ENCODE results near the gene CDHR5. TPM values are rescaled to one million over a fixed set of nuclear protein-coding genes. Genes with fewer than 3 reads are reported as not detected.
"Not testable (repeated sequence)": the region's sequence is repeated elsewhere in the genome, so short reads cannot be mapped to it uniquely, and the experiment has no call there.

The CDHR5 gene
- total RNA-seq, 1 donor from 2014 or later, result not detected

- no peaks in the 10 kb centered on the region for H3K9me3 ChIP-seq
- H3K36me3 ChIP-seq, result peaks cover 0 to 4% of the 10 kb centered on the region in 2 donors
- intact Hi-C loops (cut with DNase I), result loop anchor here (5.0 kb wide), 1 partner anchor 68 kb away; no protein-coding TSS in a partner anchor
Measured at GRCh38 chr11:659532-660085, 34.9 kb upstream of the CDHR5 start.

GRCh38 chr11:657691-658126 lies 33.0 kb upstream of the CDHR5 start:
- H3K4me1 ChIP-seq, result peaks cover 4% of the 10 kb centered on the region
- intact Hi-C loops (cut with DNase I), result no loop called here
- H3K9me3 ChIP-seq, result no peaks in the 10 kb centered on the region
- no peak for TF ChIP-seq CTCF (IDR thresholded peaks at IDR 0.05)
- no peak for TF ChIP-seq POLR2A (IDR thresholded peaks at IDR 0.05)
- no peak for TF ChIP-seq POLR2AphosphoS5 (IDR thresholded peaks at IDR 0.05; ENCODE audit: insufficient read depth in 1 of 2, low read depth in 1 of 2)
- H3K36me3 ChIP-seq, result peaks cover 0 to 4% of the 10 kb centered on the region in 2 donors
- no peaks in the 10 kb centered on the region for H3K27me3 ChIP-seq
- H3K4me3 ChIP-seq, result no peak overlapping the region
- DNase-seq (ENCODE audit: extremely low spot score in 2 of 2), result no peak
- H3K27ac ChIP-seq, result no peak overlapping the region

More at GRCh38 chr11:659532-660085, 34.9 kb upstream of the CDHR5 start:
- no peak for DNase-seq (ENCODE audit: extremely low spot score in 2 of 2)
- peaks cover 4% of the 10 kb centered on the region for H3K4me1 ChIP-seq
- H3K27me3 ChIP-seq, result no peaks in the 10 kb centered on the region
- H3K27ac ChIP-seq, result no peak overlapping the region
- no peak overlapping the region for H3K4me3 ChIP-seq
- TF ChIP-seq POLR2AphosphoS5 (IDR thresholded peaks at IDR 0.05; ENCODE audit: insufficient read depth in 1 of 2, low read depth in 1 of 2), result no peak
- no peak for TF ChIP-seq POLR2A (IDR thresholded peaks at IDR 0.05)
- TF ChIP-seq CTCF (IDR thresholded peaks at IDR 0.05), result no peak

- intact Hi-C loops (cut with DNase I), result no loop called here
- Histone ChIP-seq H3K27me3 (no peaks in the 10 kb centered on the region), H3K9me3 (no peaks in the 10 kb centered on the region), H3K36me3 (peaks cover 0 to 4% of the 10 kb centered on the region in 2 donors), H3K4me3 (no peak overlapping the region), H3K4me1 (peaks cover 4% of the 10 kb centered on the region), H3K27ac (no peak overlapping the region)
- no peak for DNase-seq (ENCODE audit: extremely low spot score in 2 of 2)
- TF ChIP-seq CTCF (IDR thresholded peaks at IDR 0.05), result no peak
- no peak for TF ChIP-seq POLR2AphosphoS5 (IDR thresholded peaks at IDR 0.05; ENCODE audit: insufficient read depth in 1 of 2, low read depth in 1 of 2)
- no peak for TF ChIP-seq POLR2A (IDR thresholded peaks at IDR 0.05)
Measured at GRCh38 chr11:656866-657265, 32.1 kb upstream of the CDHR5 start.

GRCh38 chr11:656426-656825 lies 31.7 kb upstream of the CDHR5 start:
- intact Hi-C loops (cut with DNase I), result no loop called here
- DNase-seq (ENCODE audit: extremely low spot score in 2 of 2), result no peak
- no peak overlapping the region for H3K4me3 ChIP-seq
- no peak for TF ChIP-seq POLR2A (IDR thresholded peaks at IDR 0.05)
- TF ChIP-seq POLR2AphosphoS5 (IDR thresholded peaks at IDR 0.05; ENCODE audit: insufficient read depth in 1 of 2, low read depth in 1 of 2), result no peak
- TF ChIP-seq CTCF (IDR thresholded peaks at IDR 0.05), result no peak
- no peaks in the 10 kb centered on the region for H3K27me3 ChIP-seq
- H3K9me3 ChIP-seq, result no peaks in the 10 kb centered on the region
- H3K36me3 ChIP-seq, result peaks cover 0 to 4% of the 10 kb centered on the region in 2 donors
- H3K4me1 ChIP-seq, result peaks cover 4% of the 10 kb centered on the region
- H3K27ac ChIP-seq, result no peak overlapping the region

GRCh38 chr11:655036-655726 lies 30.4 kb upstream of the CDHR5 start:
- H3K27ac ChIP-seq, result no peak overlapping the region
- intact Hi-C loops (cut with DNase I), result no loop called here
- no peak for DNase-seq (ENCODE audit: extremely low spot score in 2 of 2)
- no peaks in the 10 kb centered on the region for H3K27me3 ChIP-seq
- no peaks in the 10 kb centered on the region for H3K9me3 ChIP-seq
- peaks cover 0 to 15% of the 10 kb centered on the region in 2 donors for H3K36me3 ChIP-seq
- H3K4me1 ChIP-seq, result peaks cover 4% of the 10 kb centered on the region
- H3K4me3 ChIP-seq, result no peak overlapping the region
- no peak for TF ChIP-seq POLR2AphosphoS5 (IDR thresholded peaks at IDR 0.05; ENCODE audit: insufficient read depth in 1 of 2, low read depth in 1 of 2)
- no peak for TF ChIP-seq CTCF (IDR thresholded peaks at IDR 0.05)
- TF ChIP-seq POLR2A (IDR thresholded peaks at IDR 0.05), result no peak

GRCh38 chr11:654444-654843 lies 29.7 kb upstream of the CDHR5 start:
- H3K4me1 ChIP-seq; H3K9me3 ChIP-seq; DNase-seq (ENCODE audit: extremely low spot score in 2 of 2); intact Hi-C loops (cut with DNase I); H3K27ac ChIP-seq; H3K4me3 ChIP-seq; H3K27me3 ChIP-seq: not testable (repeated sequence)
- peaks cover 0 to 13% of the 10 kb centered on the region in 2 donors for H3K36me3 ChIP-seq

All from vagina (tissue), 2 donors.